SK-MEL-5 (cell line): Measurements from ENCODE around the gene HARS1. TPM values are rescaled to one million over a fixed set of nuclear protein-coding genes. Genes with fewer than 3 reads are reported as not detected.
A peak's percentile ranks its signal among the peaks of the same experiment; 100 is the strongest.
"Not testable (repeated sequence)": the region's sequence is repeated elsewhere in the genome, so short reads cannot be mapped to it uniquely, and the experiment has no call there.

Experiments
- DNase-seq: peaks from one replicate; pipeline ENCODE4 v3.0.0-alpha.2; 2016; ENCODE audit warnings: low read depth, low spot score
- in situ Hi-C: cut with HindIII; loops from 2 replicates; pipeline ENCODE4 v1.10.0; 2016; ENCODE audit warnings: low sequenced_read_pairs, high pct_unique_total_duplicates, low pct_unique_long_range_greater_than_20kb
- polyA plus RNA-seq, 2 experiments: library from polyadenylated mRNA; depleted of rRNA; stranded (reverse); fragments of >200 nt; gene quantifications; 2 replicates each; pipeline ENCODE4 v1.2.3, GENCODE V29; 2015
- total RNA-seq: library from RNA; depleted of rRNA; stranded (reverse); fragments of >200 nt; shearing (Covaris generic); gene quantifications from 2 replicates; pipeline ENCODE4 v1.2.3, GENCODE V29; 2014; rRNA removed

The HARS1 gene
- 58.6 and 67.8 TPM in 2 replicates for total RNA-seq
- 48.9 and 54.2 TPM in 2 replicates for polyA plus RNA-seq (2015; cell fraction: cytosol; rRNA removed)
- 93.7 and 108 TPM in 2 replicates for polyA plus RNA-seq (2015; cell fraction: nucleus; rRNA removed)

GRCh38 chr5:140690941-140691924 lies at the start of gene HARS1, which contains the start of gene HARS2:
HARS1 (minus strand) TSS chr5:140691370; CDS start chr5:140691304, 66 bp downstream.
HARS2 (plus strand) TSS chr5:140691455; CDS start chr5:140691649, 194 bp downstream.
- in situ Hi-C loops: no loop called here
- peak; percentile 95 for DNase-seq

- in situ Hi-C loops: no loop called here
- no peak for DNase-seq
Observed at GRCh38 chr5:140737486-140737885, 46.3 kb upstream of the HARS1 start.

- in situ Hi-C loops: no loop called here
Observed at GRCh38 chr5:140734354-140734753, 43.2 kb upstream of the HARS1 start.

GRCh38 chr5:140733098-140733497 lies 41.9 kb upstream of the HARS1 start:
- in situ Hi-C loops: no loop called here

More at GRCh38 chr5:140734354-140734753, 43.2 kb upstream of the HARS1 start:
- DNase-seq: peak; percentile 48

GRCh38 chr5:140725799-140726471 lies 34.8 kb upstream of the HARS1 start:
- peak; percentile 95 for DNase-seq
- in situ Hi-C loops: no loop called here

More at GRCh38 chr5:140733098-140733497, 41.9 kb upstream of the HARS1 start:
- DNase-seq: no peak

GRCh38 chr5:140721395-140721794 lies 30.2 kb upstream of the HARS1 start:
- in situ Hi-C loops, DNase-seq: not testable (repeated sequence)

GRCh38 chr5:140720738-140721137 lies 29.6 kb upstream of the HARS1 start:
- in situ Hi-C loops: not testable (repeated sequence)
- DNase-seq: peak; percentile 17

GRCh38 chr5:140718266-140718592 lies 27.1 kb upstream of the HARS1 start:
- in situ Hi-C loops: no loop called here
- no peak for DNase-seq

- in situ Hi-C loops, DNase-seq: not testable (repeated sequence)
Observed at GRCh38 chr5:140716238-140716637, 25.1 kb upstream of the HARS1 start.

- in situ Hi-C loops: no loop called here
- no peak for DNase-seq
Observed at GRCh38 chr5:140713562-140714094, 22.5 kb upstream of the HARS1 start.

- in situ Hi-C loops: no loop called here
- no peak for DNase-seq
Observed at GRCh38 chr5:140711794-140712193, 20.6 kb upstream of the HARS1 start.

GRCh38 chr5:140710899-140711552 lies 19.9 kb upstream of the HARS1 start:
- DNase-seq: peak; percentile 97
- in situ Hi-C loops: no loop called here

GRCh38 chr5:140708787-140709186 lies 17.6 kb upstream of the HARS1 start:
- DNase-seq, in situ Hi-C loops: not testable (repeated sequence)

- in situ Hi-C loops: no loop called here
Observed at GRCh38 chr5:140707812-140708211, 16.6 kb upstream of the HARS1 start.

GRCh38 chr5:140700177-140701144 lies 9.3 kb upstream of the HARS1 start, which contains the start of gene ZMAT2:
ZMAT2 (plus strand) TSS chr5:140700447; CDS start chr5:140700461, 14 bp downstream.
- DNase-seq: peak; percentile 98
- in situ Hi-C loops: no loop called here

More at GRCh38 chr5:140707812-140708211, 16.6 kb upstream of the HARS1 start:
- DNase-seq: no peak

- in situ Hi-C loops: no loop called here
- DNase-seq: no peak
Observed at GRCh38 chr5:140696891-140697492, 5.8 kb upstream of the HARS1 start.
